GM21390 (cell line): ENCODE results near the gene WDR81.

Source experiments
- ATAC-seq: cut with Tn5 transposase; IDR thresholded peaks from one replicate; pipeline ENCODE4 v1.9.1; 2021; ENCODE audit not compliant: unreplicated experiment

Gene WDR81

DNA sequence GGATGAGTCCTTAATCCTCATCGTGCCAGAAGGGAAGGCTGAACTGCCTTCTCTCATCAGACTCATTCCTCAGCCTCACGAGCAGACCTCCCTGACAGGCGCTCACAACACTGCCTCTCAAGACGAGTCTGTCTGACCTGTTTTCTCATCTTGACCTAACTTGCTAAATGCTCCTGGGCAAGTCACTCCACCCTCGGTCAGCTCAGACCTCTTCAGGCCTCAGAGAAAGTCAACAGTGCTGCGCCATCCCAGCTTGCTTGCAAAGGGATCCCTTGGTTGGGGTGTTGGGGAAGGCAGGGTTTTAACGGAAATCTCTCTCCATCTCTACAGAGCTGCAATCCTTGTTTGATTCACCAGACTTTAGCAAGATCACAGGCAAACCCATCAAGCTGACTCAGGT lies 52.4 kb downstream of the WDR81 start:
- no peak for ATAC-seq

DNA sequence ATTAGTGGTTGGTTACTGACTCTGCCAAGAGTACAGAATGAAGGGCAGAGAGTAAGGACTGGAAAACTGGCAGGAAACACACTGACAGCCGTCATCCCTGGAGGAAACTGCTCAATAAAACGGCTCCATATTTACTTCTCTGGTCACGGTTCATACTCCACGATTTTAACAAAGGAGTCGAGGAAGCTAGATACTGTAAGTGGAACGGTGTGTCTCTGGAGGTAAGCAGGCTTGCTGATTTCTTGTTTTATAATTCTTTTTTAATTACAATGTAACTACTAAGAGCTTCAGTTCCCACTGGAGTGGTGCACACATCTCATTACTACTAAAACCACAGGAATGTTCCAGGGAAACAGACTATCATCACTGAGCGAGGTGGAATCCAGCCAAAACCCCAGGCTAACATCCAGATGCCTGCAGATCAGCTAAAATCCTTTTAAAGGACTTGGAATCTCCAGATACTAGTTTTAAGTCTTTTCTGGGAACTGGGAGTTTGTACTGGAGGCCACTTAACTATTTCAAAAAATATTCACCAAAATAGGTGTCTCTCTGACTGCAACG lies 55.1 kb downstream of the WDR81 start:
- no peak for ATAC-seq

DNA sequence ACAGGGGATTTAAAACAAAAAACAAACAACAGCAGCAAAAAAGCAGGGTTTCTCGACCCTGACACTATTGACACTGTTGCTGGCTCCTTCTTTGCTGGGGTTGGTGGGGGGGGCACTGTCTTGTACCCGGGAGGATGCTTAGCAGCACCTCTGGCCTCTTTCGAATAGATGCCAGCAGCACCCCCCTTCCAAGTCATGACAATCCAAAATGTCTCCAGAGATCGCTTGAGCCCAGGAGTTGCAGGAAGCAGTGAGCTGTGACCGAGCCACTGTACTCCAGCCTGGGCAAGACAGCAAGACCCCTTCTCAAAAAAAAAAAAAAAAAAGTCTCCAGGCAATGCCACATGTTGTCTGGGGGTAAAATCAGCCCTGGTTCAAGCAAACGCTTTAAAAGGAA lies 57.7 kb downstream of the WDR81 start:
- no peak for ATAC-seq

DNA sequence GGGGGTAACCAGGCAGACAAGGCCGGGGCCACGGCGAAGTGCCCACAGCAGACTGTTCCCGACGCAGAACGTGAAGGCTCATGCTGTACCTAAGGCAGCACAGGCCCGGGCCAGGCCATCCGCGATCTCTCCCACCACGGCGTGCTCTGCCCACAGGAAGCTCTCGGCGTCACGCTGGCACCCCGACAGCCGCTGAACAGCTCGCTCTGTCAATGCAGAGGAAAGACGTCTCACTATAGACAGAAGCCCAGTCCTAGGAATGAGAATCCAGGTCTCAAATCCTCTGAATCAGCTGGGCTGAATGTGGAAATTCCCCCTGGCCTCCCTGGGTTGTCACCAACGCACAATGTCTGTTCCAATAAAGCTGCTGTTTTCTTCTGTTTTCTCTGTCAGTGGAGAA lies 58.8 kb downstream of the WDR81 start:
- no peak for ATAC-seq

DNA sequence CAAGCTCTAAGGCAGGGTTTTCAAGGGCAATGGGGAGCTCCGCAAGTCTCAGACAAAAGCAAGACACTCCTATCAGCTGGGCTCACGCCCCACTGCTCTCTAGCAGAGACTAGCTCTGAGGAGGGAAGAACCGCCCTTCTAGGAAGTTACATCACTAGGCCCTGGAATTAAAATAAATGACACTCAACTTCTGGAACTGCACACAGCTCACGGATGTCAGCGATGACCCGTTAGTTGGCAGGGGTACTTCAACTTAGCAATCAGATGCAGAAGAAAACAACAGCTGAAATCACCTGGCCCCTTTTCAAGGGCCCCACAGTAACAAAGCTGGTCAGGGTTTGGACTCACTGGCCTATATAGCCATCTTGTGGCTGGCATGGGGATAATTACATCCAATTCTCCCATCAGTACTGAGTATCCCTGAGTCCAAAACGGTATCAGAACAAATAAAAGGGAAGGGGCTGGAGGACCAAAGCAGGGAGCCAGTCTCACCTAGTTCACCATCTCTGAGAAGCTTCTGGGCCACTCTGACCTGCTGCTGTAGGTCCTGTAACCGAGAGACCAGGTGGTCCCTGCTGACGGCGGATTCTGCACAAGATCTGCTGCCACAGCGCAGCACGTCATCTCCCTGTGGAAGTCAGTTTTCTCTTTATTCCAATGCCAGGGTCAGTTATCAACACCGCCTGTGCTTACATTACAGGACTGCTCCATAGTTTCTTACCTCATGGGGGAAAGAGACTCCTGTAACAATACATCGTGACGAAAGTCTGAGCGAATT lies 59.5 kb downstream of the WDR81 start:
- ATAC-seq: no peak

DNA sequence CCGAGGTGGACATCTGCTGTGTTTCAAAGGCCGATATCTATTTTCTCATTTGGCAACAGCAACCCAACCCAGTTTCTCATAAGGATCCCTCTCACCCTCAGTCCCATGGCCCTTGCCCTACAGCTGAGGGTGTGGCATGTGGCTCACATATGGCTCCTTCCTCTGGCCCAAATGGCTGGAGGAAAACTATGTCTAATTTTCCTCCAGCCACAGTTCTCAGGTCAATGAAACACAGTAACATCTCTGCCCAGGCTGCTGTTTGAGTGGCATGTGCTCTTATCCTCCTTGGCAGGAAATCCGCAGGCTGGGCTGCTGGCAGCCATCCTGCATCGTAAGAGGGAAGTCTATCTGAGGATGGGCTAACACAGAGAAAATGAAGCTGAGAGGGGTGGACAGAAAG lies 61.4 kb downstream of the WDR81 start:
- no peak for ATAC-seq

DNA sequence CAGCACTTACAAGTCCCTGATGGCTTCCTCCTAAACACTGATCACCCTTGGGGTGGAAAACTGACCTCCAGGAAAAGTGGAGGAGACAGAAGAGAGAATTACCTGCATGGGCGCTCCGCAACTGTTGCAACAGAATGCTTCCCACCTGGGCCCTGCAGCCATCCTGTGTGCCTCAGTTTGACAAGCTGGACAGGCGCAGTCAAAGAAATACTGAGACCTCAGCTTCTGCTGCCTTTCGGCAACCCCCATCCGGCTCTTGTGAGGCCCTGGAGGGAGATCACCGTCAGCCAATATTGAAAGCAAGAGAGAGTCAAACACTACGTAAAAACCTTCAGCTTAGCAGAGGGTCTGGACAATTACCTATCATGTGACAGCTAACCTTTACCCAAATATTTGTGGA lies 62.2 kb downstream of the WDR81 start:
- ATAC-seq: no peak

DNA sequence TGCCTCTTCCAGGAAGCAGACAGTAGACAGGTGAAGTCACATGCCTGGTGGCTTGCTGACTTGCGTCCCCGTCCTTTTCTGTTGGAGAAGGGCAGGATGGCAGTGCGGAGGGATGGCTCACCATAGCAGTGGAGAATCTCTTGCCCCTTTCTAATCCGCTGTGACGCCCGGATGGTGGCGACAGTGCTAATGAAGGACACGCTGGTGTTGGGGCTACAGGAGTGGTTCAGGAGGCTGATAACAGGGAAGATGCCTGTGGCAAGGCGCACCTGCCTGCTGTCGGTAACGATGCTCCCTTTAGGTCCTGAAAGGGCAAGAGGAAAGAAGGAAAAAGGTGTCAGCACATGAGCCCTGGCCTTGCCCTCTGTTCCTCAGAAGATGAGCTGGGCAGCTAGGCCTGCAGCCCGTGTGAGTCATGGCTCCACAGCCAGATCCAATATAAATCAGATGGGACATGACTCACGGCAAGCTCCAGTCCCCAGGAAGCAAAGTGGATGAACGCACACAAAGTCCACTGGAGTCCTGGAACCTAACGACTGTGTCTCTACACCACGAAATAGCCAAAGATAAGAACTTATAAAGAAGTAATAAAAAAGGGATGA lies 62.9 kb downstream of the WDR81 start:
- no peak for ATAC-seq
